Caco-2 (cell line): ENCODE data around the gene PRDM11. TPM values are rescaled to one million over a fixed set of nuclear protein-coding genes. Genes with fewer than 3 reads are reported as not detected.

ENCODE experiments used
- BruUV-seq: library from RNA; stranded (reverse); fragments of 400-500 nt; replicated peaks from 2 replicates; lab custom pipeline; 2021; lab: Mats Ljungman, UMichigan
- CTCF ChIA-PET: fragments of 300-600 bp; sonication (Branson Sonifier 250); formaldehyde crosslinking; loops from one replicate; lab custom pipeline; 2022; ENCODE audit warnings: antibody characterized with exemption; lab: Charles Lee
- POLR2A ChIA-PET: fragments of 300-600 bp; sonication (Branson Sonifier 250); formaldehyde crosslinking; loops from one replicate; lab custom pipeline; 2022; ENCODE audit warnings: antibody characterized with exemption; lab: Charles Lee
- DNase-seq, 2 experiments: peaks; one replicate each; pipeline versions ENCODE4 v3.0.0 to v3.0.0-alpha.2; 2020 to 2022
- H3K27me3 ChIP-seq: replicated peaks from 2 replicates; pipeline ENCODE4 v1.6.0; 2011; ENCODE audit warnings: low read length; ENCODE audit not compliant: control insufficient read depth, insufficient read depth
- H3K36me3 ChIP-seq: 2 replicates; pipeline ENCODE4 v1.5.1; 2011; ENCODE audit warnings: low read length; ENCODE audit not compliant: control insufficient read depth, insufficient read depth
- H3K4me1 ChIP-seq: fragments of 250-450 bp; sonication (Bioruptor Pico); 2 replicates; pipeline ENCODE4 v1.5.1; 2020; ENCODE audit warnings: mild to moderate bottlenecking
- H3K4me3 ChIP-seq: 2 replicates; pipeline ENCODE4 v1.5.1; 2011; ENCODE audit warnings: low read depth, mild to moderate bottlenecking, control low read depth, low read length
- H3K9me3 ChIP-seq: fragments of 250-450 bp; sonication (Bioruptor Pico); 2 replicates; pipeline ENCODE4 v1.5.1; 2020; ENCODE audit warnings: mild to moderate bottlenecking, moderate library complexity
- H3K27ac Mint-ChIP-seq: one replicate; pipeline ENCODE4 v1.8.0; 2022; ENCODE audit warnings: mixed read lengths; ENCODE audit not compliant: unreplicated experiment
- H3K27me3 Mint-ChIP-seq: one replicate; pipeline ENCODE4 v1.8.0; 2022; ENCODE audit warnings: mixed read lengths; ENCODE audit not compliant: insufficient read depth, unreplicated experiment
- H3K36me3 Mint-ChIP-seq: one replicate; pipeline ENCODE4 v1.8.0; 2022; ENCODE audit warnings: mild to moderate bottlenecking, mixed read lengths; ENCODE audit not compliant: insufficient read depth, unreplicated experiment
- H3K4me1 Mint-ChIP-seq: one replicate; pipeline ENCODE4 v1.8.0; 2022; ENCODE audit warnings: low read depth, mixed read lengths; ENCODE audit not compliant: unreplicated experiment
- H3K4me3 Mint-ChIP-seq: one replicate; pipeline ENCODE4 v1.8.0; 2022; ENCODE audit warnings: mild to moderate bottlenecking, moderate library complexity, mixed read lengths; ENCODE audit not compliant: unreplicated experiment
- H3K9me3 Mint-ChIP-seq: one replicate; pipeline ENCODE4 v1.8.0; 2022; ENCODE audit warnings: mixed read lengths; ENCODE audit not compliant: unreplicated experiment
- CTCF ChIP-seq, 2 experiments: fragments of 200-600 bp in 1 of 2; IDR thresholded peaks; 1 replicate in 1 of 2; 2 replicates in 1 of 2; pipeline versions ENCODE4 v1.5.1 to v1.8.0; 2011 to 2022; ENCODE audit warnings: antibody characterized with exemption in 1 of 2, control low read depth in 1 of 2, inconsistent platforms in 1 of 2, low read depth in 1 of 2, low read length in 1 of 2, mild to moderate bottlenecking in 1 of 2, moderate library complexity in 1 of 2; ENCODE audit not compliant: insufficient read depth in 1 of 2, severe bottlenecking in 1 of 2, unreplicated experiment in 1 of 2
- intact Hi-C: fragments of 100-400 bp; cut with micrococcal nuclease; formaldehyde crosslinking; loops from one replicate; pipeline ENCODE4 v1.10.0; 2022; ENCODE audit not compliant: unreplicated experiment
- total RNA-seq: library from RNA; stranded (reverse); gene quantifications from 2 replicates; pipeline ENCODE4 v1.2.3, GENCODE V29; 2022

Gene PRDM11
- total RNA-seq, 1 experiment from 2014 or later, result 11.8 TPM

DNA sequence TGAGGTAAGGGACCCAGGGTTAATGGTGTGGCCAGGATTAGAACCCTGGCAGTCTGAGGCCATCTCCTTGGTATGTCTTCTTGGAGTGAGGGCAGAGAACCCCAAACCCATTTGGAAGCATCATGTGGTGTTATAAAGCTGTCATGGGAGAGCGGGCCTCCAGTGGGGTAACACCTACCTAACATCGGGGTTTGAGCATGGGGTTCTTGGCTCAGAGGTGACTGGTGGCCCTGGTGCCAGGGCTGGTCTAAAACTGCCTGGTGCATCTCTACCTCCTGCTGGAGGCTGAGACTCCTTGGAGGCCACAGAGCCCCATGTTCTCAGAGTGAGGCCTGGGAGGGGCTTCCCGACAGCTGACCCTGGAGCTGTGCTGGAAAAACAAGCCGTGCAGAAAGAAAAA lies 4.5 kb downstream of the PRDM11 start:
- intact Hi-C loops, result no loop called here

GRCh38 chr11:45151362-45151982 lies 5.0 kb downstream of the PRDM11 start:
- Mint-ChIP-seq H3K4me3 (no peak overlapping the region), H3K36me3 (peaks cover 1% of the 10 kb centered on the region), H3K9me3 (no peaks in the 10 kb centered on the region), H3K27ac (no peak overlapping the region), H3K27me3 (no peaks in the 10 kb centered on the region), H3K4me1 (peaks cover under 1% of the 10 kb centered on the region)
- TF ChIP-seq CTCF (IDR thresholded peaks at IDR 0.05; ENCODE audit: insufficient read depth in 1 of 2, low read depth in 1 of 2, low read length in 1 of 2, severe bottlenecking in 1 of 2, unreplicated experiment in 1 of 2), result no peak
- intact Hi-C loops, result no loop called here
- POLR2A ChIA-PET, result interaction anchor here (0.5 kb wide), 1 partner anchor 28 kb away, joined by 3 read pairs; no protein-coding TSS in a partner anchor
- Histone ChIP-seq H3K36me3 (no peaks in the 10 kb centered on the region), H3K9me3 (no peaks in the 10 kb centered on the region), H3K27me3 (no peaks in the 10 kb centered on the region), H3K4me3 (no peak overlapping the region), H3K4me1 (0 out of 2 replicates have a peak, but pooled peaks cover under 1% of the 10 kb centered on the region)
- CTCF ChIA-PET, result no interaction called here
- no TSS peak for BruUV-seq
- DNase-seq, result no peak

More for the DNA sequence above, 4.5 kb downstream of the PRDM11 start:
- Histone ChIP-seq H3K4me1 (no peaks in the 10 kb centered on the region), H3K4me3 (no peak overlapping the region), H3K36me3 (no peaks in the 10 kb centered on the region), H3K27me3 (no peaks in the 10 kb centered on the region), H3K9me3 (no peaks in the 10 kb centered on the region)
- H3K4me1 Mint-ChIP-seq, result no peaks in the 10 kb centered on the region
- DNase-seq, result no peak
- H3K27me3 Mint-ChIP-seq, result no peaks in the 10 kb centered on the region
- H3K27ac Mint-ChIP-seq, result no peak overlapping the region
- ChIA-PET CTCF (no interaction called here), POLR2A (interaction anchor here (0.5 kb wide), 1 partner anchor 29 kb away, joined by 3 read pairs; no protein-coding TSS in a partner anchor)
- no peak for TF ChIP-seq CTCF (IDR thresholded peaks at IDR 0.05; ENCODE audit: insufficient read depth in 1 of 2, low read depth in 1 of 2, low read length in 1 of 2, severe bottlenecking in 1 of 2, unreplicated experiment in 1 of 2)
- no TSS peak for BruUV-seq
- H3K4me3 Mint-ChIP-seq, result no peak overlapping the region
- peaks cover 7% of the 10 kb centered on the region for H3K36me3 Mint-ChIP-seq
- H3K9me3 Mint-ChIP-seq, result no peaks in the 10 kb centered on the region

- ChIA-PET CTCF (no interaction called here), POLR2A (no interaction called here)
- intact Hi-C loops, result no loop called here
Observed at GRCh38 chr11:45152740-45153595, 6.5 kb downstream of the PRDM11 start.

More at GRCh38 chr11:45152740-45153595, 6.5 kb downstream of the PRDM11 start:
- Histone ChIP-seq H3K4me3 (no peak overlapping the region), H3K4me1 (peaks cover 11% of the 10 kb centered on the region; the same call in 1 of the 2 replicates), H3K27me3 (no peaks in the 10 kb centered on the region), H3K36me3 (no peaks in the 10 kb centered on the region), H3K9me3 (no peaks in the 10 kb centered on the region)
- Mint-ChIP-seq H3K36me3 (no peaks in the 10 kb centered on the region), H3K27me3 (no peaks in the 10 kb centered on the region), H3K9me3 (no peaks in the 10 kb centered on the region), H3K4me3 (no peak overlapping the region), H3K27ac (no peak overlapping the region), H3K4me1 (peaks cover 6% of the 10 kb centered on the region)
- TF ChIP-seq CTCF (IDR thresholded peaks at IDR 0.05; ENCODE audit: insufficient read depth in 1 of 2, low read depth in 1 of 2, low read length in 1 of 2, severe bottlenecking in 1 of 2, unreplicated experiment in 1 of 2), result no peak
- no peak for DNase-seq
- no TSS peak for BruUV-seq
